Upper lobe of right lung (tissue), 1 donor: ENCODE data around the gene RBPMS2. TPM values are rescaled to one million over a fixed set of nuclear protein-coding genes. Genes with fewer than 3 reads are reported as not detected.
A peak's percentile ranks its signal among the peaks of the same experiment; 100 is the strongest.

Experiments used
- ATAC-seq: fragments of 200-7000 bp; cut with Tn5 transposase; one replicate; pipeline ENCODE4 v1.9.1; 2020; ENCODE audit warnings: mild to moderate bottlenecking, moderate library complexity
- DNase-seq: peaks from one replicate; pipeline ENCODE4 v3.0.0-alpha.2; 2020
- H3K27ac ChIP-seq: fragments of 200-600 bp; one replicate; pipeline ENCODE4 v1.8.0; 2022
- H3K27me3 ChIP-seq: fragments of 200-600 bp; one replicate; pipeline ENCODE4 v1.8.0; 2022; ENCODE audit warnings: mild to moderate bottlenecking
- H3K36me3 ChIP-seq: fragments of 200-600 bp; one replicate; pipeline ENCODE4 v1.8.0; 2022
- H3K4me1 ChIP-seq: fragments of 200-600 bp; one replicate; pipeline ENCODE4 v1.8.0; 2022
- H3K4me3 ChIP-seq: fragments of 200-600 bp; one replicate; pipeline ENCODE4 v1.8.0; 2022; ENCODE audit warnings: mild to moderate bottlenecking
- H3K9me3 ChIP-seq: fragments of 200-600 bp; one replicate; pipeline ENCODE4 v1.8.0; 2022
- intact Hi-C: fragments of 100-400 bp; cut with DNase I; formaldehyde crosslinking; loops from one replicate; pipeline ENCODE4 v1.11.0; 2022
- total RNA-seq: library from RNA; stranded (reverse); fragmentation: NEBNext Ultra II Directional; extraction: Animal tissue kit (Norgen Biotek cat#: 25700); gene quantifications from one replicate; pipeline ENCODE4 v1.2.1, GENCODE V29; 2021
- TF ChIP-seq, protein P1 (sequence below): fragments of 200-600 bp; IDR thresholded peaks from one replicate; pipeline ENCODE4 v1.8.0; 2022; ENCODE audit warnings: antibody characterized with exemption
- donor health status: DM: no; HTN: yes; CAD: no; lungs with severe emphysema.

RBPMS2 gene
- total RNA-seq, 1 donor from 2014 or later, result 4.5 TPM

DNA sequence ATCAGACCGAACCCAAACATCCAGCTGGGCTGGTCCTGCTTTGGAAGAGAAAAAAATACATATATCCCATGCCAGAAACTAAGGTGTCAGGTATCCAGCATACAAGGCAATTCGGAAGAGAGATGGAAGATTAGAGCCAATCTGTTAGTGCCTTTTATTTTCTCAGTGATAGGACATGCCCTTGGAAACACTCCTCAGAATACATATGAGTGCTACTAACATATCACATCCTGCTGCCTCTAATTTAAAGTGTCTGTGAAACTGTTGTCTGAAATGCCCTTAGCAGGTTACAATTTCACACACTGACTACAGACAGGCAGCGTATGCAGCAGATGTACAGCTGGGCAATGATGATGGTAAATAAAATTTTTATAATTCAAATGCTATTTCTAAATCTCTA, 78.9 kb downstream of the RBPMS2 start:
- Histone ChIP-seq H3K4me1 (peaks cover 98% of the 10 kb centered on the region), H3K27ac (peak overlapping the region; percentile 24), H3K9me3 (no peaks in the 10 kb centered on the region), H3K4me3 (no peak overlapping the region), H3K36me3 (peaks cover 12% of the 10 kb centered on the region), H3K27me3 (no peaks in the 10 kb centered on the region)
- intact Hi-C loops, result no loop called here
- ATAC-seq (no peak), DNase-seq (no peak)
- TF ChIP-seq, protein P1, sequence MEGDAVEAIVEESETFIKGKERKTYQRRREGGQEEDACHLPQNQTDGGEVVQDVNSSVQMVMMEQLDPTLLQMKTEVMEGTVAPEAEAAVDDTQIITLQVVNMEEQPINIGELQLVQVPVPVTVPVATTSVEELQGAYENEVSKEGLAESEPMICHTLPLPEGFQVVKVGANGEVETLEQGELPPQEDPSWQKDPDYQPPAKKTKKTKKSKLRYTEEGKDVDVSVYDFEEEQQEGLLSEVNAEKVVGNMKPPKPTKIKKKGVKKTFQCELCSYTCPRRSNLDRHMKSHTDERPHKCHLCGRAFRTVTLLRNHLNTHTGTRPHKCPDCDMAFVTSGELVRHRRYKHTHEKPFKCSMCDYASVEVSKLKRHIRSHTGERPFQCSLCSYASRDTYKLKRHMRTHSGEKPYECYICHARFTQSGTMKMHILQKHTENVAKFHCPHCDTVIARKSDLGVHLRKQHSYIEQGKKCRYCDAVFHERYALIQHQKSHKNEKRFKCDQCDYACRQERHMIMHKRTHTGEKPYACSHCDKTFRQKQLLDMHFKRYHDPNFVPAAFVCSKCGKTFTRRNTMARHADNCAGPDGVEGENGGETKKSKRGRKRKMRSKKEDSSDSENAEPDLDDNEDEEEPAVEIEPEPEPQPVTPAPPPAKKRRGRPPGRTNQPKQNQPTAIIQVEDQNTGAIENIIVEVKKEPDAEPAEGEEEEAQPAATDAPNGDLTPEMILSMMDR, result no peak

DNA sequence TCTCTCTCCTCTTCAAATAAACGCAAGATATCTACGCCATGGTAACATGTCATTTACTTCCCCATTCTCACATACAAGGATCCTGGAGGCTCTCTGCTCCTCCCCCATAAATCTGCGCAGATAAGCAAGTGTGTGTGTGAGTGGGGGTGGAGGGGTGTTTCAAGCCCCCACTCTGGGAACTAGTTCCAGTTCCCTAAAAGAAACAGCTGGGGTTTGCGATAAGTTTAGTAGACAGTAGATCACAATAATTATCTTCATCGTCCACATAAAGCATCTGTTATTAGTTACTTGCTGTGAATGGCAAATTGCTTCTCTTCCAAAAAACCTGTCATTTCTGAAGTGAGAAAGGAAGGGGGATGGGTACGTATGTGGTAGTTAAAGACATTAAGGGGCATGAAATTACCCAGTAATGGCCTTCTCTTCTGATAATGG, 79.8 kb downstream of the RBPMS2 start:
- DNase-seq, result no peak
- peak; percentile 61 for ATAC-seq
- no peak overlapping the region for H3K4me3 ChIP-seq
- H3K9me3 ChIP-seq, result no peaks in the 10 kb centered on the region
- intact Hi-C loops, result no loop called here
- H3K36me3 ChIP-seq, result peaks cover 17% of the 10 kb centered on the region
- H3K27me3 ChIP-seq, result no peaks in the 10 kb centered on the region
- H3K27ac ChIP-seq, result peak overlapping the region; percentile 24
- H3K4me1 ChIP-seq, result peaks cover 93% of the 10 kb centered on the region
- TF ChIP-seq, protein P1, result no peak

DNA sequence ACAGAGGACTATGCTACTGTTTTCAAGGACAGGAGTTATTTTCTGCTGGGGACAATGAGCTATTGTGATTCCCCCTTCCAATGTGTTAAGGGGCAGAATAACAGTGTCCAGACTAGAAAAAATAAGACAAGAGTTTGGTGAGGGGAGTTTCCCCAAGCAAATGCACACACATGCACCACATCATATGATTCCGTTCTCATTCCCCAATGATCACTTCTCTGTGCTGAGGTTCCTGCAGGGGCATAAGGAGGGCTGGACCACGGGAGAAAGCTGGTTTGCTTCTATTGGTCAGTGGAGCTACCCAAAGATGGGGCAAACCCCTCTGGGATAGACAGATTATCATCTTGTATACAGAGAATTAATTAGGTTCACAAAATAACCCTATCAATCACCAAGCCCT, 80.6 kb downstream of the RBPMS2 start:
- H3K27me3 ChIP-seq, result no peaks in the 10 kb centered on the region
- intact Hi-C loops, result no loop called here
- peak overlapping the region; percentile 36 for H3K27ac ChIP-seq
- ATAC-seq (no peak), DNase-seq (no peak)
- H3K9me3 ChIP-seq, result no peaks in the 10 kb centered on the region
- peaks cover 25% of the 10 kb centered on the region for H3K36me3 ChIP-seq
- H3K4me1 ChIP-seq, result peaks cover 85% of the 10 kb centered on the region
- H3K4me3 ChIP-seq, result no peak overlapping the region
- TF ChIP-seq, protein P1, result no peak

DNA sequence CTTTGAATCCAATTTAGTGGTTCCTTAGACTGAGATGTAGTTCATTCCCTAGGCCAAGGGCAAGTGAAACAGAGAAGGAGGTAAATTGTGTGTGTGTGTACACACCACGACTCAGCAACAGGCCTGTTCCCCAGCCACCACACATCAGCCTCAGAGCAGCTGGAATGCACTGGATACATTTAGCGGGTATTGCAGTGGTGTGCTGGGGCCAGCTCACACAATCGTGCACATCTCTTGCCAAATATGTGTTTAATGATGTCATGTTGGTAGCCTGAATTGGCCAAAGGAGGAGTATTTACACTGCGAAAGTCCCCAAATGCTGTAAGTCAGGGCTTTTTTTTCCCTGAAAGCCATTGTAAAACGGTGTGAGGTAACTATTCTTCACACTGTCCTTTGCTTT, 82.3 kb downstream of the RBPMS2 start:
- Histone ChIP-seq H3K9me3 (no peaks in the 10 kb centered on the region), H3K4me1 (peaks cover 68% of the 10 kb centered on the region), H3K36me3 (peaks cover 40% of the 10 kb centered on the region), H3K27ac (peak overlapping the region; percentile 33), H3K4me3 (no peak overlapping the region), H3K27me3 (no peaks in the 10 kb centered on the region)
- intact Hi-C loops, result no loop called here
- ATAC-seq (peak; percentile 67), DNase-seq (no peak)
- TF ChIP-seq, protein P1, result no peak

DNA sequence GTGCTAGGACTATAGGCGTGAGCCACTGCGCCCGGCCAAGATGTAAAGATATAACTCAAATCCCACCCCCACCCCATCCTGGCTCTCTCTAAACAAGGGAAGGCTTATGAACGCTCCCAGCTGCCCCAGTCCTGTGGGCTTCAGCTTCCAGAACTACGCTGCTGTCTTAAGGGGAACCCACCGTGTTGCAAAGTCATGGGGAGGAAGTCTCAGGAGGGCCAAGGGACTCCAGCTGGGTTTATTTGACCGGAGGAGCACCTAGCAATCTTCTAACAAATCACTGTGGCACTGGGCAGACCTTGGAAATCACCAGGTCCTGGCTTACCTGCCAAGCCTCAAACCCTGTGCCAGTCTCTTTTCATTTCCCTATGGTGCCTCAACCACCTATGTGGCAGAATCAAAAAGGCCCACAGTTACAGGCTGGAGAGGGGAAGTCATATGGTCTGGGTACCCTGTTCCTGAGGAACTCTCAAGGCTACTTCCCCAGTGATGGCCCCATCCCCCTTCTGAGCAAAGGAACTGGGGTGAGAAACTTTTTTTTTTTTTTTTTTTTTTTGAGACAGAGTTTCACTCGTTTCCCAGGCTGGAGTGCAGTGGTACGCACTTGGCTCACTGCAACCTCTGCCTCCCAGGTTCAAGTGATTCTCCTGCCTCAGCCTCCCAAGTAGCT, 83.4 kb downstream of the RBPMS2 start:
- peaks cover 52% of the 10 kb centered on the region for H3K36me3 ChIP-seq
- ATAC-seq (peak; percentile 77), DNase-seq (no peak)
- TF ChIP-seq, protein P1, result no peak
- H3K9me3 ChIP-seq, result no peaks in the 10 kb centered on the region
- no peaks in the 10 kb centered on the region for H3K27me3 ChIP-seq
- H3K4me3 ChIP-seq, result no peak overlapping the region
- peak overlapping the region; percentile 33 for H3K27ac ChIP-seq
- H3K4me1 ChIP-seq, result peaks cover 58% of the 10 kb centered on the region
- intact Hi-C loops, result no loop called here
